AG04450 (cell line): ENCODE results near the gene NRK. TPM values are rescaled to one million over a fixed set of nuclear protein-coding genes. Genes with fewer than 3 reads are reported as not detected.
A peak's percentile ranks its signal among the peaks of the same experiment; 100 is the strongest.
"Not testable (repeated sequence)": the region's sequence is repeated elsewhere in the genome, so short reads cannot be mapped to it uniquely, and the experiment has no call there.

Source experiments
- CTCF ChIA-PET: fragments of 300-600, 350-600 bp; formaldehyde crosslinking; extraction: SDS; loops from one replicate; lab custom pipeline; 2022; ENCODE audit warnings: antibody characterized with exemption, inconsistent platforms; lab: Charles Lee
- POLR2A ChIA-PET: fragments of 350-600 bp; formaldehyde crosslinking; extraction: SDS; loops from one replicate; lab custom pipeline; 2021; ENCODE audit warnings: antibody characterized with exemption, inconsistent platforms; lab: Yijun Ruan, JAX
- DNase-seq: peaks from one replicate; pipeline ENCODE4 v3.0.0-alpha.2; 2011; ENCODE audit warnings: low read depth, low spot score
- H3K27ac ChIP-seq: one replicate; pipeline ENCODE4 v1.5.1; 2012; ENCODE audit warnings: low read depth, low read length, control low read depth
- H3K27me3 ChIP-seq: one replicate; pipeline ENCODE4 v1.6.0; 2012; ENCODE audit warnings: low read length; ENCODE audit not compliant: control insufficient read depth, insufficient read depth
- H3K4me3 ChIP-seq: 2 replicates; pipeline ENCODE4 v1.5.1; 2011; ENCODE audit warnings: mild to moderate bottlenecking, low read depth, low read length, control low read depth
- H3K9me3 ChIP-seq: 2 replicates; pipeline ENCODE4 v1.5.1; 2012; ENCODE audit warnings: low read length; ENCODE audit not compliant: control insufficient read depth, insufficient read depth
- CTCF ChIP-seq: IDR thresholded peaks from 2 replicates; pipeline ENCODE4 v1.5.1; 2011; ENCODE audit warnings: low read depth, low read length, control low read depth, inconsistent platforms
- polyA plus RNA-seq: library from polyadenylated mRNA; depleted of rRNA; stranded (reverse); fragments of >200 nt; gene quantifications from 2 replicates; pipeline ENCODE4 v1.2.3, GENCODE V29; 2011

The NRK gene
- polyA plus RNA-seq, 1 experiment: 2.8 TPM

- H3K4me3 ChIP-seq: no peak overlapping the region
- ChIA-PET POLR2A (no interaction called here), CTCF (no interaction called here)
- TF ChIP-seq CTCF: no peak
- H3K27me3 ChIP-seq: no peaks in the 10 kb centered on the region
- H3K9me3 ChIP-seq: no peaks in the 10 kb centered on the region
- DNase-seq: no peak
- H3K27ac ChIP-seq: no peak overlapping the region
Observed at GRCh38 chrX:105803891-105804290, 18.4 kb upstream of the NRK start.

- H3K27ac ChIP-seq, H3K9me3 ChIP-seq, H3K27me3 ChIP-seq, H3K4me3 ChIP-seq, DNase-seq, POLR2A ChIA-PET, CTCF ChIA-PET: not testable (repeated sequence)
Observed at GRCh38 chrX:105805655-105806054, 16.7 kb upstream of the NRK start.

GRCh38 chrX:105816517-105816916, 5.8 kb upstream of the NRK start:
- ChIA-PET CTCF (no interaction called here), POLR2A (no interaction called here)
- Histone ChIP-seq H3K4me3 (no peak overlapping the region), H3K9me3 (no peaks in the 10 kb centered on the region), H3K27ac (no peak overlapping the region), H3K27me3 (no peaks in the 10 kb centered on the region)
- TF ChIP-seq CTCF: no peak
- no peak for DNase-seq

GRCh38 chrX:105820247-105820646, 2.1 kb upstream of the NRK start:
- Histone ChIP-seq H3K27ac (no peak overlapping the region), H3K4me3 (no peak overlapping the region), H3K27me3 (no peaks in the 10 kb centered on the region), H3K9me3 (no peaks in the 10 kb centered on the region)
- TF ChIP-seq CTCF: no peak
- CTCF ChIA-PET: no interaction called here
- no peak for DNase-seq
- POLR2A ChIA-PET: no interaction called here

GRCh38 chrX:105821471-105822121, 743 bp upstream of the NRK start:
- Histone ChIP-seq H3K27me3 (no peaks in the 10 kb centered on the region), H3K9me3 (no peaks in the 10 kb centered on the region), H3K4me3 (peak overlapping the region; percentile 51), H3K27ac (no peak overlapping the region)
- ChIA-PET POLR2A (no interaction called here), CTCF (no interaction called here)
- peak; percentile 4 for DNase-seq
- no peak for TF ChIP-seq CTCF
